SU-DHL-6 (cell line): ENCODE measurements around the gene CDC42EP3.

Experiments
- H2AFZ ChIP-seq: fragments of 200-600 bp; sonication (generic); 2 replicates; pipeline ENCODE4 v1.6.1; 2014; ENCODE audit warnings: low read depth, mild to moderate bottlenecking, moderate library complexity, mixed read lengths, antibody characterized with exemption, low read length; ENCODE audit not compliant: severe bottlenecking
- H3F3A ChIP-seq: fragments of 200-600 bp; shearing (Covaris generic); 2 replicates; pipeline ENCODE4 v1.6.0; 2016; ENCODE audit warnings: antibody characterized with exemption, mild to moderate bottlenecking; ENCODE audit not compliant: insufficient read depth
- H3K27ac ChIP-seq: fragments of 200-600 bp; sonication (generic); 2 replicates; pipeline ENCODE4 v1.5.1; 2016; ENCODE audit warnings: low read depth, mild to moderate bottlenecking, low read length, moderate library complexity, mixed read lengths
- H3K27me3 ChIP-seq: fragments of 200-600 bp; sonication (generic), shearing (Covaris generic); 2 replicates; pipeline ENCODE4 v1.6.0; 2014; ENCODE audit warnings: mild to moderate bottlenecking, low read length
- H3K36me3 ChIP-seq: fragments of 200-600 bp; sonication (generic); 2 replicates; pipeline ENCODE4 v1.6.1; 2014; ENCODE audit warnings: mild to moderate bottlenecking, low read length, mixed read lengths
- H3K4me2 ChIP-seq: fragments of 300-600, 200-600 bp; shearing (Covaris generic), sonication (generic); 2 replicates; pipeline ENCODE4 v1.6.0; 2014; ENCODE audit warnings: low read length, low read depth, mild to moderate bottlenecking; ENCODE audit not compliant: poor library complexity, severe bottlenecking
- H3K4me3 ChIP-seq: fragments of 200-600 bp; sonication (generic); 2 replicates; pipeline ENCODE4 v1.5.1; 2014; ENCODE audit warnings: antibody characterized with exemption, low read length, mild to moderate bottlenecking, mixed read lengths; ENCODE audit not compliant: insufficient read depth, poor library complexity, severe bottlenecking
- H3K79me2 ChIP-seq: fragments of 200-600 bp; sonication (generic); 2 replicates; pipeline ENCODE4 v1.6.1; 2014; ENCODE audit warnings: mild to moderate bottlenecking, low read length, moderate library complexity; ENCODE audit not compliant: insufficient read depth
- H3K9ac ChIP-seq: fragments of 200-600 bp; sonication (generic); 2 replicates; pipeline ENCODE4 v1.7.0; 2014; ENCODE audit warnings: mild to moderate bottlenecking, low read length
- H3K9me2 ChIP-seq: fragments of 200-600 bp; sonication (generic); replicated peaks from 2 replicates; pipeline ENCODE4 v1.6.1; 2014; ENCODE audit warnings: low read length; ENCODE audit not compliant: insufficient read depth
- H3K9me3 ChIP-seq: fragments of 200-600 bp; sonication (generic); 2 replicates; pipeline ENCODE4 v1.6.1; 2014; ENCODE audit warnings: low read length, mixed read lengths; ENCODE audit not compliant: insufficient read depth
- H4K20me1 ChIP-seq: fragments of 200-600 bp; sonication (generic); 2 replicates; pipeline ENCODE4 v1.6.1; 2014; ENCODE audit warnings: low read depth, mild to moderate bottlenecking, antibody characterized with exemption, low read length, moderate library complexity, mixed read lengths
- CTCF ChIP-seq: fragments of 200-600 bp; sonication (generic); IDR thresholded peaks from one replicate; pipeline ENCODE4 v1.5.1; 2017; ENCODE audit warnings: antibody characterized with exemption, mild to moderate bottlenecking, low read length, moderate library complexity; ENCODE audit not compliant: insufficient read depth, poor library complexity, severe bottlenecking
- EZH2phosphoT487 ChIP-seq: fragments of 200-600 bp; sonication (generic), shearing (Covaris generic); conservative IDR thresholded peaks from 2 replicates; pipeline ENCODE4 v1.6.1; 2018; ENCODE audit warnings: mild to moderate bottlenecking, antibody characterized with exemption, low read length, moderate library complexity, mixed read lengths

CDC42EP3 gene

GRCh38 chr2:37647971-37648330 lies 23.5 kb downstream of the CDC42EP3 start:
- Histone ChIP-seq H3K4me3 (no peak overlapping the region), H3K9me2 (no peaks in the 10 kb centered on the region), H3K36me3 (0 out of 2 replicates have a peak, but pooled peaks cover 5% of the 10 kb centered on the region), H4K20me1 (no peaks in the 10 kb centered on the region), H2AFZ (no peak overlapping the region), H3K9me3 (no peaks in the 10 kb centered on the region), H3K79me2 (peaks cover 37% of the 10 kb centered on the region), H3K27ac (no peak overlapping the region), H3K27me3 (no peaks in the 10 kb centered on the region), H3K4me2 (no peak overlapping the region), H3F3A (peaks cover 3% of the 10 kb centered on the region), H3K9ac (no peak overlapping the region)
- TF ChIP-seq EZH2phosphoT487 (no peak), CTCF (no peak)

- H3K27ac ChIP-seq, result no peak overlapping the region
- TF ChIP-seq EZH2phosphoT487 (no peak), CTCF (no peak)
- H3K9me3 ChIP-seq, result no peaks in the 10 kb centered on the region
- no peak overlapping the region for H3K4me2 ChIP-seq
- no peak overlapping the region for H2AFZ ChIP-seq
- H3K4me3 ChIP-seq, result no peak overlapping the region
- peaks cover 24% of the 10 kb centered on the region for H3K79me2 ChIP-seq
- no peaks in the 10 kb centered on the region for H3F3A ChIP-seq
- 0 out of 2 replicates have a peak, but pooled peaks cover 5% of the 10 kb centered on the region for H3K36me3 ChIP-seq
- no peaks in the 10 kb centered on the region for H3K9me2 ChIP-seq
- no peaks in the 10 kb centered on the region for H4K20me1 ChIP-seq
- no peaks in the 10 kb centered on the region for H3K27me3 ChIP-seq
- H3K9ac ChIP-seq, result no peak overlapping the region
Measured at GRCh38 chr2:37645836-37646235, 25.6 kb downstream of the CDC42EP3 start.

DNA sequence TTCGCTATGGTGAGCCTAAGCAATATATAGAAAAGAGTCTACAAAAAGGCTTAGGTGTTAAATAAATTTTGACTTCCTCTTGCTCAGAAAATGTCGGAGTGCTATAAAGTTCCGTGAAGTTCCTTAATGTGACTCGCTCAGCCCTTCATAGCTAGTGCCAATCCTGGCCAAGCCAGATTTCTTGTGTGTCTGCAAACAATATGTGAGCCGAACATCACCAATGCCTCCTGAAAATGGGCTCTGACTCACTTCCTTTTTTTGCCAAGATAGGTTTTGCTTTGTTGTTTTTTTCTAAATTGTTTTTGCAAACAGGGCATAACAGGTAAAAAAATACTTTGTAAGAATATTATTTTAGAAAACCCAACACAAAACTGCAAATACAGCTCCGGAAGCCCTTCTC lies 26.1 kb downstream of the CDC42EP3 start:
- no peak for TF ChIP-seq CTCF
- no peak for TF ChIP-seq EZH2phosphoT487
- Histone ChIP-seq H3K9ac (no peak overlapping the region), H3K27me3 (no peaks in the 10 kb centered on the region), H3K9me3 (no peaks in the 10 kb centered on the region), H3K36me3 (0 out of 2 replicates have a peak, but pooled peaks cover 5% of the 10 kb centered on the region), H3K4me2 (no peak overlapping the region), H3K27ac (no peak overlapping the region), H3K9me2 (no peaks in the 10 kb centered on the region), H2AFZ (no peak overlapping the region), H3F3A (no peaks in the 10 kb centered on the region), H4K20me1 (no peaks in the 10 kb centered on the region), H3K4me3 (no peak overlapping the region), H3K79me2 (peaks cover 19% of the 10 kb centered on the region)

DNA sequence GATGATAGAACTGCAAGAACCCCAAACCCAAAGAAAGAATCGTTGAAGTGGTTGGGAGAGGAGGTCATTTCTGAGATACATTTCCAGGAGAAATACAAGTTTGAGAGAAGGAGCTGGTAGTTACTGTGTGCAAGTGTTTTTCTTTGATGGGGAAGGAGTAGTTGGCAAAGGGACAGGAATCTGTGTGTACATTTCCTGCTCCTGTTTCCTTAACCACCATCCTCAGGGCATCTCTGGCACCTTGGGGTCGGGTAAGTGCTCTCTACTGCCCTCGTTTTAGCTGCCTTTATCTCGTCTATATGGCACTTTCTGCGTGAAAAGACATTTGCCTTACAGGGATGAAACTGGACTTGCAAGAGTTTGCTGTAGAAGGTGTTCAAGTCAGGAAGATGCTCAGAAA lies 27.3 kb downstream of the CDC42EP3 start:
- no peaks in the 10 kb centered on the region for H3K9me3 ChIP-seq
- no peaks in the 10 kb centered on the region for H3F3A ChIP-seq
- no peaks in the 10 kb centered on the region for H3K27me3 ChIP-seq
- no peaks in the 10 kb centered on the region for H4K20me1 ChIP-seq
- H3K27ac ChIP-seq, result no peak overlapping the region
- 0 out of 2 replicates have a peak, but pooled peaks cover 5% of the 10 kb centered on the region for H3K36me3 ChIP-seq
- no peak overlapping the region for H3K4me3 ChIP-seq
- H2AFZ ChIP-seq, result no peak overlapping the region
- TF ChIP-seq CTCF (no peak), EZH2phosphoT487 (no peak)
- H3K9me2 ChIP-seq, result no peaks in the 10 kb centered on the region
- H3K9ac ChIP-seq, result no peak overlapping the region
- H3K4me2 ChIP-seq, result no peak overlapping the region
- peaks cover 8% of the 10 kb centered on the region; the same call in 1 of the 2 replicates for H3K79me2 ChIP-seq
